ENCODE data around the gene RASSF7.
A peak's percentile ranks its signal among the peaks of the same experiment; 100 is the strongest.
"Not testable (repeated sequence)": the region's sequence is repeated elsewhere in the genome, so short reads cannot be mapped to it uniquely, and the experiment has no call there.

The RASSF7 gene

DNA sequence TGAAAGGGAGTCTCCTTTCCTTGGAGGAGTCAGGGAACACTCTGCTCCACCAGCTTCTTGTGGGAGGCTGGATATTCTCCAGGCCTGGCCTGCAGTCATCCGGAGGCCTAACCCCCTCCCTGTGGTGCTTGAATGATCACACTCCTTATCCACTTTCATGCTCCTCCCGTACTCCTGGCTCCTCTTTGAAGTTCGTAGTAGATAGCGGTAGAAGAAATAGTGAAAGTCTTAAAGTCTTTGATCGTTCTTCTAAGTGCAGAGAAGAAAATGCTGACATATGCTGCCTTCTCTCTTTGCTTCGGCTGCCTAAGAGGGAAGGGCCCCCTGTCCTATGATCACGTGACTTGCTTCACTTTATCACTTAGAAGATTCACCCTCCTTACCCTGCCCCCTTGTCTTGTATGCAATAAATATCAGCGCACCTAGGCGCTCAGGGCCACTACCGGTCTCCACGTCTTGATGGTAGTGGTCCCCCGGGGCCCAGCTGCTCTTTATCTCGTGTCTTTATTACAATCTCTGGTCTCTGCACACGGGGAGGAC is 13.3 kb downstream of the RASSF7 start:
- not testable (repeated sequence) for H3K36me3 ChIP-seq (ENCODE audit: control insufficient read depth in 1 of 2, insufficient read depth in 2 of 2, low read length in 2 of 2); H3K27ac ChIP-seq (ENCODE audit: low read length); H3K9me3 ChIP-seq (ENCODE audit: control insufficient read depth in 1 of 2, low read length in 2 of 2); H3K27me3 ChIP-seq (ENCODE audit: low read depth, low read length)
- peaks cover 11 to 45% of the 10 kb centered on the region in 2 donors for H3K4me1 ChIP-seq (ENCODE audit: control insufficient read depth in 1 of 2, insufficient read depth in 2 of 2, low read length in 2 of 2)
- H3K4me3 ChIP-seq (ENCODE audit: low read depth in 1 of 2, low read length in 2 of 2): peak overlapping the region in 1 of 2 donors; percentile 3

DNA sequence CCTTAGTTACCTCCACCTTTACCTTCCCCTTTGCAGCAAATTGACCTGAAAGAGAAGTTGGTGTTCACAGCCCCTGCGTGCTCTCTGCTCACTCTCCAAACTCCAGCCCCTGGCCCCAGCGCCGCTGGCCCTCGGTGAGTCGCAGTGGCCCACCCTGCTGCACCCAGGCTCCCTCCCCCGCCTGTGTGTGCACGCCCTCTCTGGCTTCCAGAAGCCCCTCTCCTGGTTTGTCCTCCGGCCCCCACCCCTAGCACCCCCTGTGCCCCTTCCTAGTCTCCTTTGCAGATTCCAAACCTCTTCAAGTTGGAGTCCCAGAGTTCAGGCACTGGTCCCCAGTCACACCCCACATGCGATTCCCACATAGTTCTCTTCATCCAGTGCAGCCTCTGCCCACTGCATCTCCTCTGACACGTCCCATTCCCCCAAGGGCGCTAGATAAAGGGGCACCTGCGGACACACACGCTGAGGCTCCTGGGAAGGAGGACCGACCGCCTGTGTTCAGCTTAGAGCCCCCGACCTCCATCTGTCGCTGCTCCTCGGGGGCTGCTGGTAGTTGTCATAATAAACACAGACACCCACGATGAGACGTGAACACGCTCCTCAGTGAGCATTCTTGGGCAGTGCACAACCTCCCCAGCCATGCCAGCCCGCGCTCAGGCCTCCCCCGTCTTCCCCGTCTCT is 14.0 kb downstream of the RASSF7 start:
- Histone ChIP-seq H3K9me3 (ENCODE audit: control insufficient read depth in 1 of 2, low read length in 2 of 2) (no peaks in the 10 kb centered on the region), H3K27me3 (ENCODE audit: low read depth, low read length) (no peaks in the 10 kb centered on the region), H3K4me1 (ENCODE audit: control insufficient read depth in 1 of 2, insufficient read depth in 2 of 2, low read length in 2 of 2) (peaks cover 18 to 48% of the 10 kb centered on the region in 2 donors), H3K27ac (ENCODE audit: low read length) (no peak overlapping the region), H3K36me3 (ENCODE audit: control insufficient read depth in 1 of 2, insufficient read depth in 2 of 2, low read length in 2 of 2) (no peaks in the 10 kb centered on the region), H3K4me3 (ENCODE audit: low read depth in 1 of 2, low read length in 2 of 2) (peak overlapping the region; percentile 30 to 76)

DNA sequence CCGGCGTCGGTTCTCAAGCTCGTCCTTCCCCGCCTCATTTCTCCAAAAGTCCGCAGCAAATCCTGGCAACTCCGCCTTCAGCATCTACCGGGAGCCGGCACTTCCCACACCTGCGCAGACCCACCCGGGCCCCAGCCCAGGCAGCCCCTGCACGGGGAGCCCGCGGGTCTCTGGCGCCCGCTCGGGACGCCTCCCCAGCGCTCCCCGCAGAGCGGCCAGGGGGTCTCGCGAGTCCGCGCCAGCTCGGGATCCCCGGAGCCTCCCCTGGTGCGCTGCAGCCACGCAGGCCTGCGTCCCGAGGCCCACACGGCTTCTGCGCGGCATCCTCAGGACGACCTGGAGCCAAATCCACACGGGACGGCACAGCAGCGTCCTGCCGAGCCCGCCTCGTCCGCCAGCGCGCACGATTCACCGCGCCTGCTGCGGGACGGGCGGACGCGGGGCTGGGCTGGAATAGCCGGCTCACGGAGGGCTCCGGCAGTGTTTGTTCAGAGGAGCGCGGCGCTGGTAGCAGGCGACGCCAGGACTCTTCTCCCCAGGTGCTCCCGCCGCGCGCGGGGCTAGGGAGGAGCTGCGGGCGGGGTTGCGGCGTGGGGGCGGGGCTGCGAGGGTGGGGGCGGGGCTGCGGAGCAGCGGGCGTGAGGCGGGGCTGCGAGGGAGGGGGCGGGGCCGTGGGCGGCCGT is 14.7 kb downstream of the RASSF7 start:
- Histone ChIP-seq H3K4me1 (ENCODE audit: control insufficient read depth in 1 of 2, insufficient read depth in 2 of 2, low read length in 2 of 2) (peaks cover 23 to 54% of the 10 kb centered on the region in 2 donors), H3K27ac (ENCODE audit: low read length) (no peak overlapping the region), H3K4me3 (ENCODE audit: low read depth in 1 of 2, low read length in 2 of 2) (peak overlapping the region; percentile 30 to 76), H3K9me3 (ENCODE audit: control insufficient read depth in 1 of 2, low read length in 2 of 2) (no peaks in the 10 kb centered on the region), H3K27me3 (ENCODE audit: low read depth, low read length) (no peaks in the 10 kb centered on the region), H3K36me3 (ENCODE audit: control insufficient read depth in 1 of 2, insufficient read depth in 2 of 2, low read length in 2 of 2) (no peaks in the 10 kb centered on the region)

- Histone ChIP-seq H3K9me3 (ENCODE audit: control insufficient read depth in 1 of 2, low read length in 2 of 2) (no peaks in the 10 kb centered on the region), H3K27ac (ENCODE audit: low read length) (peak within 1 kb of the TSS; percentile 84), H3K36me3 (ENCODE audit: control insufficient read depth in 1 of 2, insufficient read depth in 2 of 2, low read length in 2 of 2) (no peaks in the 10 kb centered on the region), H3K27me3 (ENCODE audit: low read depth, low read length) (no peaks in the 10 kb centered on the region), H3K4me3 (ENCODE audit: low read depth in 1 of 2, low read length in 2 of 2) (peak within 1 kb of the TSS; percentile 85 to 93), H3K4me1 (ENCODE audit: control insufficient read depth in 1 of 2, insufficient read depth in 2 of 2, low read length in 2 of 2) (peaks cover 23 to 55% of the 10 kb centered on the region in 2 donors)
These were observed 15.4 kb downstream of the RASSF7 start, which contains the start of gene PHRF1 for GRCh38 chr11:575996-576768. Gene PHRF1 (plus strand): TSS chr11:576470. CDS start chr11:581513, 5,043 bp downstream.

DNA sequence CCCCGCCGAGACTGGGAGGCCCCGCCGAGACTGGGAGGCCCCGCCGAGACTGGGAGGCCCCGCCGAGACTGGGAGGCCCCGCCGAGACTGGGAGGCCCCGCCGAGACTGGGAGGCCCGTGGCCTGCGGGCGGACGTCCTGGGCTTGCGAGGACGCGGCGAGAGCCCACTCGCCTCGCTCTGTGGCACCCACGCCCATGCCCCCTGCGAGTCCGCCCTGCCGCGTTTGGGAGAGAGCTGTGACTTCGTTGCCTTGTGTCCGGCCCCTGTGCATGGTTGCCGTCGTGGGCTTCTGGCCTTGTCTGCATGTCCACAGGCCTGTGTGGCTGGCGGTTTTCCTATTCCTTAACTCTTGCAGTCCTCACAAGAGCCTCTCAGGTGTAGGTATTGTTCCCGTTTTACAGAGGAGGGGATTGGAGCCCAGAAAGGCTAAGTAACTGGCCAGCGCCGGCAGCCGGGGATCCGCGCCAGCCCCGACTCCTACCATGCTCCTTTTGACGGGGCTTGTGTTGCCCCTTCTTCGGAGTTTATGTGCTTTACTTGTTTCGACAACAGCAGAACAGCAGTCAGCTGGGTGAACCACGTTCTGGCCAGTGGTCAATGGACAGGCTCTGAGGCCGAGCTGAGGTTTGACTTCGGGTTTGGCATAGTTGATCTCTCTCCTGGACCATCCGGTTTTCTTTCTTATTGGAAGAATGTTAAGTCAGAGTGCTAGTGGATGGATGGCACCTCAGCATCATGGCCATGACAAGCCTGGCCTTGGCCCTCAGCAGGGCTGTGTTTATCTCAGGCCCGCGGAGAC is 16.2 kb downstream of the RASSF7 start:
- Histone ChIP-seq H3K27ac (ENCODE audit: low read length) (peak overlapping the region; percentile 64), H3K27me3 (ENCODE audit: low read depth, low read length) (no peaks in the 10 kb centered on the region), H3K4me3 (ENCODE audit: low read depth in 1 of 2, low read length in 2 of 2) (peak overlapping the region; percentile 85 to 93), H3K36me3 (ENCODE audit: control insufficient read depth in 1 of 2, insufficient read depth in 2 of 2, low read length in 2 of 2) (peaks cover 5 to 6% of the 10 kb centered on the region in 2 donors), H3K9me3 (ENCODE audit: control insufficient read depth in 1 of 2, low read length in 2 of 2) (no peaks in the 10 kb centered on the region), H3K4me1 (ENCODE audit: control insufficient read depth in 1 of 2, insufficient read depth in 2 of 2, low read length in 2 of 2) (peaks cover 23 to 55% of the 10 kb centered on the region in 2 donors)

- H3K9me3 ChIP-seq (ENCODE audit: control insufficient read depth in 1 of 2, low read length in 2 of 2): no peaks in the 10 kb centered on the region
- H3K4me3 ChIP-seq (ENCODE audit: low read depth in 1 of 2, low read length in 2 of 2): peak overlapping the region; percentile 85 to 93
- H3K27ac ChIP-seq (ENCODE audit: low read length): peak overlapping the region; percentile 16
These were observed 16.8 kb downstream of the RASSF7 start for GRCh38 chr11:577611-577894.

DNA sequence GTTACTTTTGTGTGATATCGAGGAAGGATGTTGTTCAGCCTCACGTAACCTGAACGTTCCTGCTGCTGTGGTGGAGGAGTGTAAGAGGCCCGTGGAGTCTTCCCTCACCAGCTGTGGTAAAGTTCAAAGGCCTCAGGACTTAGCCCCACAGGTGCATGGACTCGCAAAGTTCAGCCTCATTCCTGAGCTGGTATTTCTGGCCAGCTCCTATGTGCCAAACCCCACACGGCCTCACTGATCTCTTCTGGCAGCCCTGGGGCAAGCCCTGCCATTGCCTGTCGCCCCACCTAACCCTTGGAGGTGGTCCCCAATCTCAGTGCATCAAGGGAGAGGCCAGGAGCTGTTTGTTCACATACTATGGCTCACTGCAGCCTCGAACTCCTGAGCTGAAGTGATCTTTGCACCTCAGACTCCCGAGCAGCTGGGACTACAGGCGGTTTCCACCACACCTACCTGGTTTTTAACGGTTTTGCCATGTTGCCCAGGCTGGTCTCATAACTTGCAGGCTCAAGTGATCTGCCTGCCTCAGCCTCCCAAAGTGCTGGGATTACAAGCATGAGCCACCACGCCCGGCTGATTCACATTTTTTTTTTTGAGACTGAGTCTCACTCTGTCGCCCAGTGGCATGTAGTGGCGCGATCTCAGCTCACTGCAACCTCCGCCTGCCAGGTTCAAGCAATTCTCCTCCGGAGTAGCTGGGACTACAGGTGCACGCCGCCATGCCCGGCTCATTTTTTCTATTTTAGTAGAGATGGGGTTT is 17.7 kb downstream of the RASSF7 start:
- H3K36me3 ChIP-seq (ENCODE audit: control insufficient read depth in 1 of 2, insufficient read depth in 2 of 2, low read length in 2 of 2): peaks cover 6 to 12% of the 10 kb centered on the region in 2 donors
- H3K27ac ChIP-seq (ENCODE audit: low read length): no peak overlapping the region
- H3K27me3 ChIP-seq (ENCODE audit: low read depth, low read length): no peaks in the 10 kb centered on the region
- H3K4me1 ChIP-seq (ENCODE audit: control insufficient read depth in 1 of 2, insufficient read depth in 2 of 2, low read length in 2 of 2): peaks cover 23 to 50% of the 10 kb centered on the region in 2 donors
- H3K4me3 ChIP-seq (ENCODE audit: low read depth in 1 of 2, low read length in 2 of 2): peak overlapping the region; percentile 85 to 93
- H3K9me3 ChIP-seq (ENCODE audit: control insufficient read depth in 1 of 2, low read length in 2 of 2): no peaks in the 10 kb centered on the region

More at GRCh38 chr11:577611-577894, 16.8 kb downstream of the RASSF7 start:
- H3K4me1 ChIP-seq (ENCODE audit: control insufficient read depth in 1 of 2, insufficient read depth in 2 of 2, low read length in 2 of 2): peaks cover 23 to 55% of the 10 kb centered on the region in 2 donors
- H3K36me3 ChIP-seq (ENCODE audit: control insufficient read depth in 1 of 2, insufficient read depth in 2 of 2, low read length in 2 of 2): peaks cover 6 to 8% of the 10 kb centered on the region in 2 donors
- H3K27me3 ChIP-seq (ENCODE audit: low read depth, low read length): no peaks in the 10 kb centered on the region

DNA sequence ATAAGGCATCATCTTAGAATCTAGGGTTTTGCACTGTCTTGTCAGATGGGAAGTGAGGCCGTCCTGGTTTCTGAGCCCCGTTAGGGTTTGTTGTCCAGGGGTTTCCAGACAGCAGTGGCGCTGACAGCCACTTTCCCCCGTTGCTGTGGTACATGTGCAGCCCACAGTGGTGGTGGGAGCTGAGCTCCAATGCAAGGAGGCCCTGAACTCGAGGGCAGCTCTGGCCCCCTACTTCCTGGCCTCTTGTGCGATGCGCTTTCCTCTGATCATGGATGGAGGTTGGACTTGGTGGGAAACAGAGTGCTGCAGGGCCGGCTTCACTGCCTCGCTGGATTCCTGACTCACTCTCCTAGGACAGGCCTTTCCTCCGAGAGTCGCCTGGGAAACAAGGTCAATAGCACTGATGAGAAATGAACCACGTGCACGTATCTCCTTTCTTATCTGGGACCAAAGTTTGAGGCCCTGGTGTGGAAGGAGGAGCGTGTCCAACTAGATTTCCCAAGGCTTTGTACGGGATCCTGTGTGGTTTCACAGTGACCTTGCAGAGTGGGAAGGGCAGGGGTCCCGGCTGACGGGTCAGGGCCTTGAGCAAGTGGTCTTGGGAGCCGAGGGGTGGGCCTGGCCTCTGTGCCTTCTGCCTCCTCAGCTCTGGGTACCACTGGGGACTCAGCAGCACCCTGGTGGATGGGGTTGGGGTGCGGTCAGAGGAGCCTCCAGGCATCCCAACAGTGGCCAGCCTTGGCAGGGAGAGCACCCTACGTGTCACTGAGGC is 19.2 kb downstream of the RASSF7 start:
- H3K4me3 ChIP-seq (ENCODE audit: low read depth in 1 of 2, low read length in 2 of 2): no peak overlapping the region
- peaks cover 6 to 24% of the 10 kb centered on the region in 2 donors for H3K36me3 ChIP-seq (ENCODE audit: control insufficient read depth in 1 of 2, insufficient read depth in 2 of 2, low read length in 2 of 2)
- H3K4me1 ChIP-seq (ENCODE audit: control insufficient read depth in 1 of 2, insufficient read depth in 2 of 2, low read length in 2 of 2): peaks cover 23 to 41% of the 10 kb centered on the region in 2 donors
- H3K9me3 ChIP-seq (ENCODE audit: control insufficient read depth in 1 of 2, low read length in 2 of 2): no peaks in the 10 kb centered on the region
- no peak overlapping the region for H3K27ac ChIP-seq (ENCODE audit: low read length)
- no peaks in the 10 kb centered on the region for H3K27me3 ChIP-seq (ENCODE audit: low read depth, low read length)

GRCh38 chr11:581342-581741 is 20.6 kb downstream of the RASSF7 start:
- H3K9me3 ChIP-seq (ENCODE audit: control insufficient read depth in 1 of 2, low read length in 2 of 2): no peaks in the 10 kb centered on the region
- peaks cover 8 to 26% of the 10 kb centered on the region in 2 donors for H3K36me3 ChIP-seq (ENCODE audit: control insufficient read depth in 1 of 2, insufficient read depth in 2 of 2, low read length in 2 of 2)
- no peaks in the 10 kb centered on the region for H3K27me3 ChIP-seq (ENCODE audit: low read depth, low read length)
- H3K27ac ChIP-seq (ENCODE audit: low read length): no peak overlapping the region
- no peak overlapping the region for H3K4me3 ChIP-seq (ENCODE audit: low read depth in 1 of 2, low read length in 2 of 2)
- H3K4me1 ChIP-seq (ENCODE audit: control insufficient read depth in 1 of 2, insufficient read depth in 2 of 2, low read length in 2 of 2): peaks cover 23 to 35% of the 10 kb centered on the region in 2 donors

Data from muscle layer of duodenum (tissue), 2 donors.